HG02884 (cell line): ENCODE data around the gene RCAN2.

Experiments used
- ATAC-seq: cut with Tn5 transposase; IDR thresholded peaks from one replicate; pipeline ENCODE4 v1.9.1; 2021; ENCODE audit warnings: mild to moderate bottlenecking, moderate library complexity; ENCODE audit not compliant: unreplicated experiment

The RCAN2 gene

DNA sequence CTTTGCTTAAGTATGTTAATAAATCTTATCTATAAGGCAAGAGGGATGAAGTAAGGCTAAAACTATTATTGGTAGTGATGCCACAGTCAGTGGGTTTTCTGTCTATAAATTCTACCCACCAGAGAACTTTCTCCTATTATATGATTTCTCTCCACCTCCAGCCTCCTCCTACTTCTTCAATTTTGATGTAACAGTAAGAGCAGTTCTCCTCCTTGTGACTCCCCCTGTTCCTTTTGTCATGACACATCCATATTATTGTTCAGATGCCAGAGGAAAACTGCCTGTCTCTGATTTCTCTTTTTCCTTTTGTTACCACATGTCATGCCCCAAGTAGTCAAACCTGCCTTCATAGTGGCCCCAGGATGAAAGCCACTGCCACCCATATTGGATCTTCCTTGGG, 9.1 kb upstream of the RCAN2 start:
- no peak for ATAC-seq

GRCh38 chr6:46491628-46492547, 639 bp upstream of the RCAN2 start:
- ATAC-seq, result peak; percentile 47

- ATAC-seq, result no peak
Observed at GRCh38 chr6:46490425-46491200, 636 bp downstream of the RCAN2 start.

- no peak for ATAC-seq
Observed at GRCh38 chr6:46486181-46486580, 5.1 kb downstream of the RCAN2 start.

- ATAC-seq, result no peak
Observed at GRCh38 chr6:46484081-46484820, 7.0 kb downstream of the RCAN2 start.

GRCh38 chr6:46476301-46476700, 14.9 kb downstream of the RCAN2 start:
- ATAC-seq, result no peak

DNA sequence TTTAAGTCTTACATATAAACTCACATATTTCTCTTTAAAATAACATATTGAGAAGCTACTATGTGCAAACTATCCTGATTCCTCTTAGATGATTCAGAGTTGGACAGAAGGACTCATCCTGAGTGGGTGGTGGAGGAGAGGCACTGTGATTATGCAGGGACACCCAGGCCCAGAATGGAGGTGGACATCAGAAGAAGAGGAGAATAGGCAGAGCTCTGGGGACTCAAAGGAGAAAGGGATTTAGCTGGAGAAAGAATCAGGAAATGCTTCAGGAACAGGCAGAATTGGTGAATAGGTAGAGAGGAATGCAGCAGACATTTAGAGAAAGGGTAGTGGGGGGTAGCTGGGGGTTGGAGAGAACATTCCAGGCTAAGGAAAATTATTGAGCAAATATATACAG, 17.4 kb downstream of the RCAN2 start:
- ATAC-seq, result no peak

DNA sequence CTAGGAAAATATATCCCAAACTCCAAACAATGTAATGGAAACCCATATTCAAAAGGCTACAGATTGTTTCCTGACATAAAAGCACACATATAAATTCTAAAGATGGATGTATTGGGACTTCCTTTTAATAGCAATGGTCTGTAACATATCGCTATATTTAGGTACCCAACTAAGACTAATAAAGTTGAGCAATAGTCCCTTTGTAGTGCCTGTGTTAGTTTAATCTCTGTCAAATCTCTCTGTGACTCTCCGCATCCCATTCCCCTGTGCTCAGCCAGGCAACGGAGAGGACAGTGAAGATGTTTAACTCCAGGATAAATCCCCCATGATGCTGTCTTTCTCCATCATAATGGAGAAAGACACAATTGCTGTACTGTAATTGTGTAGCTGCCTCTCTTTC, 19.0 kb downstream of the RCAN2 start:
- no peak for ATAC-seq

GRCh38 chr6:46469021-46469420, 22.2 kb downstream of the RCAN2 start:
- no peak for ATAC-seq

GRCh38 chr6:46468403-46469010, 22.7 kb downstream of the RCAN2 start:
- ATAC-seq, result no peak

DNA sequence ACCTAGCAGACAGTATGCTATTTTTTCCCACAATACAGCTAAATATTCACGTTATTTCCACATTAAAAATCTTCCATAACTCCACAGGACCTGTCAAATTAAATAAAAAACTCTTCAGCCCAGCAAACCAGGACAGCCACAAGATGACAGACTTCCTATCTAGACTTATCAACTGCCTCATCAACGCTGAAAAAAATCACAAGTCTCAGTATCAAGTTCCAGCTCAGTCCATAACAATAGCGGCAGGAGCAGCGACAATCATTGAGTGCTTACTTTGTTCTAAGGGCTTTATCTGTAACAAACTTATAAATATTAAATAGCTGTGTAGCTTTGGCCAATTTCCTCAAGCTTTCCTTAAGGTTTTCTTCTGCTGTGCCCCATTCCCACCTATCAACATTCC, 24.7 kb downstream of the RCAN2 start:
- ATAC-seq, result no peak

- ATAC-seq, result no peak
Observed at GRCh38 chr6:46465294-46466165, 25.7 kb downstream of the RCAN2 start.

DNA sequence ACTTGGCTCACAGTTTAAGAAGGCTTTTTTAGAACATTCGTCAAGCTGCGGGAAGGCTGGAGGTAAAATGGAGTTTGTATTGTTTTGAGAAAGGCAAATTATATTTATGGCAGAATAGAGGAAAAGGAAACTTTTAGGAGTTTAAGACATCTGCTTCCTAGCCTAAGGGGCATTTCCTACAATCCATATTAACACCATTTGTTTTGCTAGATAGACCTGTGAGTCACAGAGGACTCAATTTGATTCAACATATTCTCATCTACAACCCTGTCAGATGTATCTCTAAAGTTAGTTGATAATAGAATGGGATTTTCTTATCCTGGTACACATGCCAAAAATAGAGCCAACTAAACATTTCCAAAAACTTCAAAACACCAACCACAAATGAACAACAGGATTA, 35.0 kb downstream of the RCAN2 start:
- ATAC-seq, result no peak

DNA sequence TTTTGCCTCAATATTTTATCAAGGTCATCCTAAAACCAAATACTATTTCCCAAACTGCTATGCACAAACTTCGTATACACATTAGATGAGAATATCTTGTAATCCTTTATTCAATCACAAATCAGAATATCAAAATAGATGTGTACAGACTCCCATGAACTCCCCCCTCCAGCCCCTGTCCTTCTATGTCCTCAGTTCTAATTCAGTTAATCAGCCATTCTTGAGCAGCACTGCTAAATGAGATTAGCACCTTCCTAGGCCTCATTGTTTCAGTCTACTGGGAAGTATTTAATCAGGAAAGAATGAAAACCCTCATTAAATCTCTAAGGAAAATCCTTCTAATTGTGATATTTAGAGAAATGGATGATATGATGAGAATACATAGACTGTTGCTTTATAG, 36.6 kb downstream of the RCAN2 start:
- no peak for ATAC-seq

- ATAC-seq, result no peak
Observed at GRCh38 chr6:46453741-46454316, 37.4 kb downstream of the RCAN2 start.

DNA sequence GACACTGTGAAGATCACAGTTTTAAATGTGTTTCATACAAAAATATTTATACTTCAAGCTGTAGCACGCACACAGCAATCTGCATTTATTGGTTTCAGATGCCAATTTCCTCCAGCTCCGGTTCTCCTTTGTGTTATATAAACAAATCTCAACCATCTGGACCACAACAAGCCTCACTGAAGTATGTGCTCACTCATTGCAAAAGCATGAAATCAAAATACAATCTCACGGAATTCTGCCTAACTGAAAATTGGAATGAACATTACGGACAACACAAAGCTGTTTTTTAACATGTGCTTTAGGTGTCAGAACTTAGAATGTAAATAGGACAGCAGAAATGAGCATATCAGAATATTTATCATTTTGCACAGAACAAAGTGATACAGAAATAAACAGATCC, 38.0 kb downstream of the RCAN2 start:
- ATAC-seq, result no peak

GRCh38 chr6:46452312-46452917, 38.8 kb downstream of the RCAN2 start:
- no peak for ATAC-seq

- no peak for ATAC-seq
Observed at GRCh38 chr6:46451343-46451742, 39.9 kb downstream of the RCAN2 start.

- no peak for ATAC-seq
Observed at GRCh38 chr6:46444772-46445454, 46.3 kb downstream of the RCAN2 start.
